Measurements from ENCODE around the gene OR10H3. TPM values are rescaled to one million over a fixed set of nuclear protein-coding genes. Genes with fewer than 3 reads are reported as not detected.

Gene OR10H3
- total and polyA plus RNA-seq, 2 of the 8 experiments (the other 6 are each of a cell fraction or from before 2014, with no cell fraction given) = not detected

DNA sequence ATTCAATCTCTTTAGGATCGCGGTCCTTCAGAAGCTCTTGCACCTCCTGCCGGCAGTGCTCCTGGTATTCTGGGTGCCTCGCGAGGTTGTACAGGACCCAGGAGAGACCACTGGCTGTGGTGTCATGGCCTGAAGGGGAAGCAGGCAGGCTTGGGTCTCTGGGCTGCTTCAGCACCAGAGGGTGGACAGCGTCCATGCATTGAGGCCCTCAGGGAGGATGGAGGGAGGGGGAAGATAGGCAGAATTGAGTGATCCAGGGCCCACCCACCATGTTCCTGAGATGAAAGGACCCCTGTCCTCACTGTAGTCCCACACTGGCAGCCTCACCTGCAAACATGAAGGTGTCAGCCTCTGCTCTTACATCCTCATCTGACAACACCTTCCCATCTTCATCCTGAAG lies 31.8 kb downstream of the OR10H3 start:
- FAIRE-seq (no peak), DNase-seq (ENCODE audit: low read depth in 1 of 2, low spot score in 2 of 2) (no peak)
- Histone ChIP-seq H3K56ac (replicated peaks; ENCODE audit: insufficient read length, low read depth, low read length) (no peak overlapping the region), H3K4me1 (replicated peaks in 1 of 4; ENCODE audit: control insufficient read depth in 3 of 4, insufficient read depth in 4 of 4, low read length in 3 of 4) (no peaks in the 10 kb centered on the region), H2AK5ac (ENCODE audit: low read depth, low read length) (no peak overlapping the region), H2BK120ac (replicated peaks; ENCODE audit: low read depth, low read length) (no peak overlapping the region), H3K27ac (ENCODE audit: low read depth, low read length) (no peak overlapping the region), H3K18ac (ENCODE audit: extremely low read depth, low read length) (no peak overlapping the region), H4K5ac (ENCODE audit: insufficient read length, low read depth, low read length) (no peak overlapping the region), H3K79me2 (ENCODE audit: control insufficient read depth in 1 of 2, insufficient read depth in 2 of 2, low read length in 2 of 2) (no peaks in the 10 kb centered on the region), H2BK15ac (ENCODE audit: low read length) (no peak overlapping the region), H3K23ac (ENCODE audit: insufficient read length) (no peak overlapping the region), H3K4me2 (ENCODE audit: insufficient read depth in 1 of 2, low read depth in 2 of 2, low read length in 2 of 2) (no peak overlapping the region), H3K79me1 (ENCODE audit: low read depth, low read length) (no peaks in the 10 kb centered on the region), H4K8ac (ENCODE audit: extremely low read depth, insufficient read depth, low read length) (no peak overlapping the region), H3K14ac (ENCODE audit: insufficient read length) (no peak overlapping the region), H3K4me3 (ENCODE audit: extremely low read depth in 1 of 4, insufficient read depth in 2 of 4, low read depth in 3 of 4, low read length in 4 of 4) (no peak overlapping the region), H4K91ac (replicated peaks; ENCODE audit: insufficient read length, low read length) (no peak overlapping the region), H2AFZ (ENCODE audit: low read length) (no peak overlapping the region), H3K9me3 (ENCODE audit: insufficient read depth in 2 of 2, low read depth in 1 of 2, low read length in 1 of 2) (peaks cover 63 to 83% of the 10 kb centered on the region in 2 experiments), H3K23me2 (ENCODE audit: low read depth, low read length) (no peaks in the 10 kb centered on the region), H3K27me3 (replicated peaks in 1 of 4; ENCODE audit: control insufficient read depth in 3 of 4, extremely low read depth in 1 of 4, insufficient read depth in 3 of 4, low read length in 3 of 4) (no peaks in the 10 kb centered on the region), H3K36me3 (ENCODE audit: control insufficient read depth in 2 of 4, insufficient read depth in 4 of 4, low read length in 3 of 4) (no peaks in the 10 kb centered on the region; a peak in 1 of 8 replicates), H2BK5ac (ENCODE audit: low read depth, low read length) (no peak overlapping the region), H2BK20ac (ENCODE audit: low read length) (no peak overlapping the region), H2BK12ac (ENCODE audit: low read depth, low read length) (no peak overlapping the region), H3K4ac (replicated peaks; ENCODE audit: insufficient read length, low read depth, low read length) (no peak overlapping the region), H3K9ac (replicated peaks in 1 of 4; ENCODE audit: extremely low read depth in 1 of 4, low read depth in 3 of 4, low read length in 3 of 4) (no peak overlapping the region), H4K20me1 (replicated peaks in 1 of 2; ENCODE audit: control insufficient read depth in 1 of 2, insufficient read depth in 2 of 2, low read length in 2 of 2) (no peaks in the 10 kb centered on the region)
- 93% methylated on average over 6 of the region's 6 CpGs; no CpG with 5 or more reads in 1 of the 2 experiments for WGBS, 2 experiments (ENCODE audit: extremely low coverage in 1 of 2, insufficient coverage in 1 of 2, insufficient read length in 1 of 2, insufficient replicate concordance in 2 of 2, low coverage in 1 of 2, low lambda C conversion rate in 2 of 2, missing lambda C conversion rate in 1 of 2)
- POLR2A ChIA-PET (ENCODE audit: partially characterized antibody) = no interaction called here
- CTCF ChIA-PET (ENCODE audit: partially characterized antibody) = no interaction called here
- TF ChIP-seq MAFK (IDR thresholded peaks at IDR 0.05; ENCODE audit: low read depth, low read length) (no peak), KDM4A (IDR thresholded peaks at IDR 0.05; ENCODE audit: low read depth, low read length, severe bottlenecking) (no peak), SAP30 (IDR thresholded peaks at IDR 0.05; ENCODE audit: insufficient read depth, insufficient replicate concordance, low read length) (no peak), EGR1 (IDR thresholded peaks at IDR 0.05; ENCODE audit: borderline replicate concordance, low read depth, low read length) (no peak), HDAC2 (IDR thresholded peaks at IDR 0.05; ENCODE audit: borderline replicate concordance in 1 of 2, low read depth in 2 of 2, low read length in 2 of 2) (no peak), CEBPB (IDR thresholded peaks at IDR 0.05; ENCODE audit: low read depth, low read length) (no peak), GABPA (IDR thresholded peaks at IDR 0.05; ENCODE audit: borderline replicate concordance, insufficient read depth, low read length) (no peak), CHD1 (IDR thresholded peaks at IDR 0.05; ENCODE audit: low read depth, low read length) (no peak), SIRT6 (IDR thresholded peaks at IDR 0.05; ENCODE audit: low read length) (no peak), BRCA1 (IDR thresholded peaks at IDR 0.05; ENCODE audit: low read depth, low read length) (no peak)
- TF ChIP-seq, protein P1, sequence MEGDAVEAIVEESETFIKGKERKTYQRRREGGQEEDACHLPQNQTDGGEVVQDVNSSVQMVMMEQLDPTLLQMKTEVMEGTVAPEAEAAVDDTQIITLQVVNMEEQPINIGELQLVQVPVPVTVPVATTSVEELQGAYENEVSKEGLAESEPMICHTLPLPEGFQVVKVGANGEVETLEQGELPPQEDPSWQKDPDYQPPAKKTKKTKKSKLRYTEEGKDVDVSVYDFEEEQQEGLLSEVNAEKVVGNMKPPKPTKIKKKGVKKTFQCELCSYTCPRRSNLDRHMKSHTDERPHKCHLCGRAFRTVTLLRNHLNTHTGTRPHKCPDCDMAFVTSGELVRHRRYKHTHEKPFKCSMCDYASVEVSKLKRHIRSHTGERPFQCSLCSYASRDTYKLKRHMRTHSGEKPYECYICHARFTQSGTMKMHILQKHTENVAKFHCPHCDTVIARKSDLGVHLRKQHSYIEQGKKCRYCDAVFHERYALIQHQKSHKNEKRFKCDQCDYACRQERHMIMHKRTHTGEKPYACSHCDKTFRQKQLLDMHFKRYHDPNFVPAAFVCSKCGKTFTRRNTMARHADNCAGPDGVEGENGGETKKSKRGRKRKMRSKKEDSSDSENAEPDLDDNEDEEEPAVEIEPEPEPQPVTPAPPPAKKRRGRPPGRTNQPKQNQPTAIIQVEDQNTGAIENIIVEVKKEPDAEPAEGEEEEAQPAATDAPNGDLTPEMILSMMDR (IDR thresholded peaks at IDR 0.05; ENCODE audit: control extremely low read depth in 1 of 3, insufficient read depth in 1 of 3, low read depth in 1 of 3, low read length in 3 of 3) = no peak
